ENCODE data around the gene RPTN. TPM values are rescaled to one million over a fixed set of nuclear protein-coding genes. Genes with fewer than 3 reads are reported as not detected.
A peak's percentile ranks its signal among the peaks of the same experiment; 100 is the strongest.

The RPTN gene
- total RNA-seq, 1 donor from 2014 or later: not detected

GRCh38 chr1:152164517-152165136 lies 5.6 kb upstream of the RPTN start:
- H3K9me3 ChIP-seq: no peaks in the 10 kb centered on the region
- no peak overlapping the region for H3K4me3 ChIP-seq
- peak overlapping the region in 1 of 2 donors; percentile 2 for H3K27ac ChIP-seq
- H3K36me3 ChIP-seq: no peaks in the 10 kb centered on the region
- TF ChIP-seq CTCF (IDR thresholded peaks at IDR 0.05): no peak
- H3K4me1 ChIP-seq: no peaks in the 10 kb centered on the region
- intact Hi-C loops (cut with DNase I): no loop called here
- H3K27me3 ChIP-seq: no peaks in the 10 kb centered on the region
- no peak for DNase-seq (ENCODE audit: low spot score in 2 of 2)

GRCh38 chr1:152162792-152163463 lies 3.9 kb upstream of the RPTN start:
- no peak overlapping the region for H3K4me3 ChIP-seq
- H3K9me3 ChIP-seq: no peaks in the 10 kb centered on the region
- TF ChIP-seq CTCF (IDR thresholded peaks at IDR 0.05): no peak
- no peaks in the 10 kb centered on the region for H3K36me3 ChIP-seq
- intact Hi-C loops (cut with DNase I): no loop called here
- H3K27me3 ChIP-seq: no peaks in the 10 kb centered on the region
- DNase-seq (ENCODE audit: low spot score in 2 of 2): no peak
- no peaks in the 10 kb centered on the region for H3K4me1 ChIP-seq
- no peak overlapping the region for H3K27ac ChIP-seq

GRCh38 chr1:152160576-152160975 lies 1.5 kb upstream of the RPTN start:
- intact Hi-C loops (cut with DNase I): no loop called here
- H3K36me3 ChIP-seq: no peaks in the 10 kb centered on the region
- no peak for TF ChIP-seq CTCF (IDR thresholded peaks at IDR 0.05)
- H3K4me1 ChIP-seq: no peaks in the 10 kb centered on the region
- no peaks in the 10 kb centered on the region for H3K27me3 ChIP-seq
- H3K9me3 ChIP-seq: no peaks in the 10 kb centered on the region
- DNase-seq (ENCODE audit: low spot score in 2 of 2): no peak
- H3K27ac ChIP-seq: no peak overlapping the region
- H3K4me3 ChIP-seq: no peak overlapping the region

GRCh38 chr1:152153996-152154395 lies 5.0 kb downstream of the RPTN start:
- no peaks in the 10 kb centered on the region for H3K27me3 ChIP-seq
- no peak for TF ChIP-seq CTCF (IDR thresholded peaks at IDR 0.05)
- intact Hi-C loops (cut with DNase I): no loop called here

GRCh38 chr1:152151646-152152045 lies 7.4 kb downstream of the RPTN start:
- H3K4me3 ChIP-seq: no peak overlapping the region
- H3K27ac ChIP-seq: no peak overlapping the region
- no peak for TF ChIP-seq CTCF (IDR thresholded peaks at IDR 0.05)
- H3K36me3 ChIP-seq: no peaks in the 10 kb centered on the region
- H3K4me1 ChIP-seq: no peaks in the 10 kb centered on the region
- no peak for DNase-seq (ENCODE audit: low spot score in 2 of 2)
- H3K27me3 ChIP-seq: no peaks in the 10 kb centered on the region
- H3K9me3 ChIP-seq: peaks cover 10% of the 10 kb centered on the region in 2 donors
- intact Hi-C loops (cut with DNase I): no loop called here

More at GRCh38 chr1:152153996-152154395, 5.0 kb downstream of the RPTN start:
- Histone ChIP-seq H3K4me3 (no peak overlapping the region), H3K4me1 (no peaks in the 10 kb centered on the region), H3K27ac (no peak overlapping the region), H3K9me3 (no peaks in the 10 kb centered on the region), H3K36me3 (no peaks in the 10 kb centered on the region)
- DNase-seq (ENCODE audit: low spot score in 2 of 2): no peak

All from ascending aorta (tissue), 2 donors.